GM12878 (cell line): Measurements from ENCODE around the gene C14orf119. TPM values are rescaled to one million over a fixed set of nuclear protein-coding genes. Genes with fewer than 3 reads are reported as not detected.
A peak's percentile ranks its signal among the peaks of the same experiment; 100 is the strongest.

ENCODE experiments used
- ATAC-seq: fragments of 200-7000 bp; cut with Tn5 transposase; 3 replicates; pipeline ENCODE4 v1.9.1; 2020; ENCODE audit warnings: mild to moderate bottlenecking, moderate library complexity
- BruUV-seq: library from RNA; stranded (reverse); fragments of 400-500 nt; replicated peaks from 2 replicates; lab custom pipeline; 2021; lab: Mats Ljungman, UMichigan
- CTCF ChIA-PET: fragments of 300-600 bp; sonication (Branson Sonifier 250); formaldehyde crosslinking; extraction: SDS; loops from one replicate; lab custom pipeline; 2021; ENCODE audit warnings: inconsistent platforms; lab: Yijun Ruan, JAX
- POLR2A ChIA-PET: fragments of 350-600 bp; formaldehyde crosslinking; extraction: SDS; loops from one replicate; lab custom pipeline; 2021; ENCODE audit warnings: inconsistent platforms; lab: Charles Lee
- RAD21 ChIA-PET: fragments of 300-600 bp; sonication (Branson Sonifier 250); formaldehyde crosslinking; loops from one replicate; lab custom pipeline; 2023; ENCODE audit warnings: antibody characterized with exemption; ENCODE audit not compliant: unreplicated experiment; lab: Charles Lee
- SMC1A ChIA-PET: fragments of 300-600 bp; sonication (Branson Sonifier 250); formaldehyde crosslinking; loops from one replicate; lab custom pipeline; 2023; ENCODE audit not compliant: unreplicated experiment, uncharacterized antibody; lab: Charles Lee
- DNase-seq: peaks from one replicate; pipeline ENCODE4 v3.0.0-alpha.2; 2011; ENCODE audit warnings: low read depth, low spot score
- FAIRE-seq: peaks from 3 replicates; lab custom pipeline; 2011; peaks lifted over from hg19 to GRCh38; lab: Jason Lieb, UNC
- H2AFZ ChIP-seq: 2 replicates; pipeline ENCODE4 v1.6.0; 2011; ENCODE audit warnings: low read depth, low read length, control low read depth; ENCODE audit not compliant: control insufficient read depth
- H3K27ac ChIP-seq: 2 replicates; pipeline ENCODE4 v1.5.1; 2011; ENCODE audit warnings: control low read depth; ENCODE audit not compliant: control insufficient read depth, insufficient read depth
- H3K27me3 ChIP-seq, 2 experiments: replicated peaks in 1 of 2; 2 replicates each; pipeline versions ENCODE4 v1.6.0 to v1.6.1; 2011; ENCODE audit warnings: low read length in 1 of 2; ENCODE audit not compliant: control insufficient read depth in 2 of 2, insufficient read depth in 2 of 2
- H3K36me3 ChIP-seq, 2 experiments: 2 replicates each; pipeline ENCODE4 v1.5.1; 2011; ENCODE audit warnings: low read length in 1 of 2; ENCODE audit not compliant: control insufficient read depth in 2 of 2, insufficient read depth in 2 of 2
- H3K4me1 ChIP-seq: 2 replicates; pipeline ENCODE4 v1.6.1; 2011; ENCODE audit warnings: mild to moderate bottlenecking, low read length, moderate library complexity, mixed read lengths; ENCODE audit not compliant: control insufficient read depth, insufficient read depth
- H3K4me2 ChIP-seq: 2 replicates; pipeline ENCODE4 v1.6.0; 2011; ENCODE audit warnings: control low read depth; ENCODE audit not compliant: control insufficient read depth, insufficient read depth
- H3K4me3 ChIP-seq: fragments of 200-600 bp; sonication (generic); 2 replicates; pipeline ENCODE4 v1.5.1; 2016
- H3K79me2 ChIP-seq: 2 replicates; pipeline ENCODE4 v1.6.0; 2011; ENCODE audit warnings: low read length; ENCODE audit not compliant: control insufficient read depth, insufficient read depth
- H3K9ac ChIP-seq: 2 replicates; pipeline ENCODE4 v1.8.0; 2011; ENCODE audit warnings: low read length, control low read depth, mixed read lengths; ENCODE audit not compliant: control insufficient read depth, insufficient read depth
- H3K9me3 ChIP-seq: replicated peaks from 3 replicates; pipeline ENCODE4 v1.5.1; 2011; ENCODE audit warnings: mild to moderate bottlenecking, low read length; ENCODE audit not compliant: control insufficient read depth, insufficient read depth
- H4K20me1 ChIP-seq: 2 replicates; pipeline ENCODE4 v1.6.0; 2011; ENCODE audit not compliant: control insufficient read depth, insufficient read depth
- HDAC2 ChIP-seq: fragments of 200-600 bp; sonication (generic); IDR thresholded peaks from 2 replicates; pipeline ENCODE4 v1.6.1; 2017
- WGBS: methylation state at CpG from one replicate; pipeline ENCODE4 v1.1.6; 2016; ENCODE audit warnings: low lambda C conversion rate; ENCODE audit not compliant: insufficient replicate concordance, insufficient coverage; ENCODE audit errors: missing lambda C conversion rate; 5-methylcytosine and 5-hydroxymethylcytosine counted together
- in situ Hi-C: fragments of 300-500 bp; cut with MboI; formaldehyde crosslinking; loops from 9 replicates; pipeline ENCODE4 v1.14.3; 2018; ENCODE audit warnings: mixed read lengths
- intact Hi-C: fragments of 100-400 bp; cut with micrococcal nuclease; formaldehyde crosslinking; loops from one replicate; pipeline ENCODE4 v1.14.2; 2022; ENCODE audit not compliant: unreplicated experiment
- polyA plus RNA-seq, 11 experiments: library from polyadenylated mRNA; depleted of rRNA in 4 of 11; unstranded in 6 of 11; stranded (reverse) in 5 of 11; fragments of >200 nt; fragmentation: Nextera tagmentation in 4 of 11; fragmentation: Illumina TruSeq in 1 of 11; extraction: Ambion mirVana in 4 of 11; extraction: Trizol in 1 of 11; gene quantifications; 1 replicate in 1 of 11; 2 replicates in 10 of 11; pipeline versions ENCODE4 v1.2.1 to v1.2.3, GENCODE V29; 2011 to 2016; ENCODE audit warnings: inconsistent platforms in 2 of 11, missing spikeins in 2 of 11, low read depth in 1 of 11
- total RNA-seq, 4 experiments: library from RNA; depleted of rRNA in 3 of 4; stranded (reverse); fragments of >200 nt in 3 of 4; fragmentation: Illumina TruSeq in 1 of 4; extraction: Trizol in 1 of 4; gene quantifications; 2 replicates each; pipeline versions ENCODE4 v1.2.1 to v1.2.3, GENCODE V29; 2013 to 2021
- TF ChIP-seq, protein P1 (sequence below): fragments of 450-650 bp; IDR thresholded peaks from 2 replicates; pipeline ENCODE4 v1.6.1; 2017; ENCODE audit warnings: mild to moderate bottlenecking
- TF ChIP-seq, protein P2 (sequence below), 3 experiments: IDR thresholded peaks in 2 of 3; conservative IDR thresholded peaks in 1 of 3; 2 replicates each; pipeline ENCODE4 v1.5.1; 2011; ENCODE audit warnings: low read depth in 3 of 3, low read length in 3 of 3, mild to moderate bottlenecking in 3 of 3, control low read depth in 2 of 3, moderate library complexity in 2 of 3, inconsistent platforms in 1 of 3, mixed read lengths in 1 of 3; ENCODE audit not compliant: control insufficient read depth in 2 of 3, insufficient read depth in 1 of 3; ENCODE audit errors: extremely low read depth in 1 of 3

C14orf119 gene
- total and polyA plus RNA-seq, 10 of the 15 experiments (the other 5 are each of a cell fraction or from before 2014, with no cell fraction given), result 32.3 to 228 (median 57.6) TPM

DNA sequence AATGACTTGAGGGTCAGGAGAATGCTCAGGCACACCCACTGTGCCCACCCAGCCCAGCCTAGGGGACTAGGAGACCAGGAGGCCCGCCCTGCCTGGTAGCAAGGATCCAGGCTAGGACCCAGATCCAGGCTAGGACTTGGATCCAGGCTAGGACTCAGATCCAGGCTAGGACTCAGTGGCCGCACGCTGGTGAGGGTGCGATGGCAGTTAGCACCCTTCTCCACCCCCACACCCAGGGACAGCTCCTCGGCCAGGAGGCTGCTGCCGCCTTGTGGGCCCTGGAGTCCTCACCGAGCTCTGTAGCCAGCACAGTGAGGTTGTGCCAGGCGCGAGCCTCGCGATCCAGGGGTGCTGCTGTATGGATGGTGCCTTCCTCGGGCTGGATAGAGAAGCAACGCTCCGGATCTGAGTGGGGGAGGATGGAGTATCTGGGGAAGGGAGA, 43.1 kb upstream of the C14orf119 start:
- Histone ChIP-seq H3K9me3 (no peaks in the 10 kb centered on the region), H3K27ac (no peak overlapping the region), H2AFZ (no peak overlapping the region), H3K4me3 (no peak overlapping the region), H3K4me2 (no peak overlapping the region), H4K20me1 (no peaks in the 10 kb centered on the region), H3K27me3 (no peaks in the 10 kb centered on the region), H3K79me2 (no peaks in the 10 kb centered on the region), H3K9ac (no peak overlapping the region), H3K4me1 (peaks cover 12% of the 10 kb centered on the region), H3K36me3 (no peaks in the 10 kb centered on the region)
- BruUV-seq, result no TSS peak
- ChIA-PET POLR2A (interaction anchor here (1.0 to 2.7 kb wide), 3 partner anchors 46 to 57 kb away, joined by 3 to 8 read pairs (median 4); no protein-coding TSS in a partner anchor), CTCF (interaction anchor here (1.0 to 18.3 kb wide), 4 partner anchors 12 to 59 kb away, joined by 3 to 853 read pairs (median 44); partner anchors contain the start of gene AJUBA), SMC1A (interaction anchor here (0.8 to 6.7 kb wide), 4 partner anchors 46 to 77 kb away, joined by 3 to 77 read pairs (median 4); no protein-coding TSS in a partner anchor), RAD21 (interaction anchor here (1.0 to 10.8 kb wide), 3 partner anchors 58 to 79 kb away, joined by 3 to 224 read pairs (median 19); partner anchors contain the start of gene AJUBA)
- TF ChIP-seq, protein P1, sequence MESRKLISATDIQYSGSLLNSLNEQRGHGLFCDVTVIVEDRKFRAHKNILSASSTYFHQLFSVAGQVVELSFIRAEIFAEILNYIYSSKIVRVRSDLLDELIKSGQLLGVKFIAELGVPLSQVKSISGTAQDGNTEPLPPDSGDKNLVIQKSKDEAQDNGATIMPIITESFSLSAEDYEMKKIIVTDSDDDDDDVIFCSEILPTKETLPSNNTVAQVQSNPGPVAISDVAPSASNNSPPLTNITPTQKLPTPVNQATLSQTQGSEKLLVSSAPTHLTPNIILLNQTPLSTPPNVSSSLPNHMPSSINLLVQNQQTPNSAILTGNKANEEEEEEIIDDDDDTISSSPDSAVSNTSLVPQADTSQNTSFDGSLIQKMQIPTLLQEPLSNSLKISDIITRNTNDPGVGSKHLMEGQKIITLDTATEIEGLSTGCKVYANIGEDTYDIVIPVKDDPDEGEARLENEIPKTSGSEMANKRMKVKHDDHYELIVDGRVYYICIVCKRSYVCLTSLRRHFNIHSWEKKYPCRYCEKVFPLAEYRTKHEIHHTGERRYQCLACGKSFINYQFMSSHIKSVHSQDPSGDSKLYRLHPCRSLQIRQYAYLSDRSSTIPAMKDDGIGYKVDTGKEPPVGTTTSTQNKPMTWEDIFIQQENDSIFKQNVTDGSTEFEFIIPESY, result 0 out of 2 replicates have a peak, but pooled peaks have one; percentile 39
- TF ChIP-seq HDAC2, result no peak
- TF ChIP-seq, protein P2, sequence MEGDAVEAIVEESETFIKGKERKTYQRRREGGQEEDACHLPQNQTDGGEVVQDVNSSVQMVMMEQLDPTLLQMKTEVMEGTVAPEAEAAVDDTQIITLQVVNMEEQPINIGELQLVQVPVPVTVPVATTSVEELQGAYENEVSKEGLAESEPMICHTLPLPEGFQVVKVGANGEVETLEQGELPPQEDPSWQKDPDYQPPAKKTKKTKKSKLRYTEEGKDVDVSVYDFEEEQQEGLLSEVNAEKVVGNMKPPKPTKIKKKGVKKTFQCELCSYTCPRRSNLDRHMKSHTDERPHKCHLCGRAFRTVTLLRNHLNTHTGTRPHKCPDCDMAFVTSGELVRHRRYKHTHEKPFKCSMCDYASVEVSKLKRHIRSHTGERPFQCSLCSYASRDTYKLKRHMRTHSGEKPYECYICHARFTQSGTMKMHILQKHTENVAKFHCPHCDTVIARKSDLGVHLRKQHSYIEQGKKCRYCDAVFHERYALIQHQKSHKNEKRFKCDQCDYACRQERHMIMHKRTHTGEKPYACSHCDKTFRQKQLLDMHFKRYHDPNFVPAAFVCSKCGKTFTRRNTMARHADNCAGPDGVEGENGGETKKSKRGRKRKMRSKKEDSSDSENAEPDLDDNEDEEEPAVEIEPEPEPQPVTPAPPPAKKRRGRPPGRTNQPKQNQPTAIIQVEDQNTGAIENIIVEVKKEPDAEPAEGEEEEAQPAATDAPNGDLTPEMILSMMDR (IDR thresholded peaks at IDR 0.05 in 2 of 3, conservative IDR thresholded peaks at IDR 0.05 in 1 of 3; ENCODE audit: control insufficient read depth in 2 of 3, extremely low read depth in 1 of 3, insufficient read depth in 1 of 3, low read depth in 3 of 3, low read length in 3 of 3), result peak in 1 of 3 experiments; percentile 8; a peak in 1 of 6 replicates
- FAIRE-seq (no peak), DNase-seq (no peak), ATAC-seq (no peak)
- intact Hi-C loops, result no loop called here
- in situ Hi-C loops, result loop anchor here (5.0 kb wide), 1 partner anchor 60 kb away; no protein-coding TSS in a partner anchor
- 82% methylated on average over 14 of the region's 14 CpGs for WGBS
